PC-9 (cell line): ENCODE measurements around the gene FCGR3B.
A peak's percentile ranks its signal among the peaks of the same experiment; 100 is the strongest.
"Not testable (repeated sequence)": the region's sequence is repeated elsewhere in the genome, so short reads cannot be mapped to it uniquely, and the experiment has no call there.

Source experiments
- CTCF ChIP-seq: fragments of 200-600 bp; sonication (generic); conservative IDR thresholded peaks from 2 replicates; pipeline ENCODE4 v1.6.1; 2017; ENCODE audit warnings: mixed run types, antibody characterized with exemption, mild to moderate bottlenecking, moderate library complexity
- EZH2 ChIP-seq: fragments of 200-600 bp; sonication (generic); IDR thresholded peaks from 2 replicates; pipeline ENCODE4 v1.8.0; 2017; ENCODE audit warnings: antibody characterized with exemption, low read depth

GRCh38 chr1:161647507-161648360 lies 16.8 kb upstream of the FCGR3B start:
- peak; percentile 68 for TF ChIP-seq CTCF
- not testable (repeated sequence) for TF ChIP-seq EZH2
